HPDE6-E6E7 (cell line): ENCODE data around the gene UPF3A.
"Not testable (repeated sequence)": the region's sequence is repeated elsewhere in the genome, so short reads cannot be mapped to it uniquely, and the experiment has no call there.

Experiments
- DNase-seq: peaks from one replicate; pipeline ENCODE4 v3.0.0; 2011; ENCODE audit warnings: missing footprints; ENCODE audit errors: extremely low spot score

UPF3A gene

GRCh38 chr13:114281351-114282040, at the start of gene UPF3A:
Gene UPF3A (plus strand): TSS chr13:114281601. CDS start chr13:114281640, 39 bp downstream.
- DNase-seq, result peak; percentile 80

- no peak for DNase-seq
Observed at GRCh38 chr13:114231886-114232285, 49.5 kb upstream of the UPF3A start.

GRCh38 chr13:114234266-114234644, 47.1 kb upstream of the UPF3A start:
- no peak for DNase-seq

- DNase-seq, result peak; percentile 91
Observed at GRCh38 chr13:114234645-114235421, 46.6 kb upstream of the UPF3A start, which contains the start of gene CDC16. Gene CDC16 (plus strand): TSS chr13:114234897. CDS start chr13:114235085, 188 bp downstream.

GRCh38 chr13:114235697-114236096, 45.7 kb upstream of the UPF3A start:
- no peak for DNase-seq

- DNase-seq, result no peak
Observed at GRCh38 chr13:114236227-114236626, 45.2 kb upstream of the UPF3A start.

GRCh38 chr13:114237415-114238112, 43.8 kb upstream of the UPF3A start:
- DNase-seq, result no peak

GRCh38 chr13:114241918-114242317, 39.5 kb upstream of the UPF3A start:
- DNase-seq, result no peak

- no peak for DNase-seq
Observed at GRCh38 chr13:114243971-114244370, 37.4 kb upstream of the UPF3A start.

GRCh38 chr13:114244637-114245036, 36.8 kb upstream of the UPF3A start:
- DNase-seq, result no peak

- no peak for DNase-seq
Observed at GRCh38 chr13:114248011-114248410, 33.4 kb upstream of the UPF3A start.

- DNase-seq, result no peak
Observed at GRCh38 chr13:114249077-114249476, 32.3 kb upstream of the UPF3A start.

GRCh38 chr13:114251639-114252440, 29.6 kb upstream of the UPF3A start:
- DNase-seq, result not testable (repeated sequence)

GRCh38 chr13:114256547-114256946, 24.9 kb upstream of the UPF3A start:
- DNase-seq, result no peak

- DNase-seq, result no peak
Observed at GRCh38 chr13:114257014-114257413, 24.4 kb upstream of the UPF3A start.

- no peak for DNase-seq
Observed at GRCh38 chr13:114258589-114258988, 22.8 kb upstream of the UPF3A start.

- DNase-seq, result no peak
Observed at GRCh38 chr13:114259374-114259773, 22.0 kb upstream of the UPF3A start.

- DNase-seq, result no peak
Observed at GRCh38 chr13:114259974-114260373, 21.4 kb upstream of the UPF3A start.

- no peak for DNase-seq
Observed at GRCh38 chr13:114260814-114261213, 20.6 kb upstream of the UPF3A start.

GRCh38 chr13:114261328-114261965, 20.0 kb upstream of the UPF3A start:
- DNase-seq, result no peak

- no peak for DNase-seq
Observed at GRCh38 chr13:114263578-114263977, 17.8 kb upstream of the UPF3A start.
